Activated B cell treated with CpG ODN at 0.5 μM for 24 hours (primary cell): ENCODE results near the gene GALNTL6. TPM values are rescaled to one million over a fixed set of nuclear protein-coding genes. Genes with fewer than 3 reads are reported as not detected.

Source experiments
- ATAC-seq: fragments of 200-7000 bp; cut with Tn5 transposase; one replicate; pipeline ENCODE4 v1.10.0; 2021; ENCODE audit warnings: low read depth, mild to moderate bottlenecking, moderate library complexity
- CTCF ChIA-PET: fragments of 350-600 bp; sonication (Branson Sonifier 250); formaldehyde crosslinking; loops from one replicate; lab custom pipeline; 2021; ENCODE audit warnings: antibody characterized with exemption; lab: Charles Lee
- POLR2A ChIA-PET: fragments of 350-600 bp; sonication (Branson Sonifier 250); formaldehyde crosslinking; loops from one replicate; lab custom pipeline; 2021; ENCODE audit warnings: antibody characterized with exemption; lab: Charles Lee
- DNase-seq: peaks from one replicate; pipeline ENCODE4 v3.0.0; 2022
- H3K27ac Mint-ChIP-seq: one replicate; pipeline ENCODE4 v1.8.0; 2020; ENCODE audit warnings: mixed read lengths
- H3K27me3 Mint-ChIP-seq: one replicate; pipeline ENCODE4 v1.8.0; 2021; ENCODE audit warnings: mixed read lengths
- H3K36me3 Mint-ChIP-seq: one replicate; pipeline ENCODE4 v1.8.0; 2021; ENCODE audit warnings: low read depth, mixed read lengths
- H3K4me1 Mint-ChIP-seq: one replicate; pipeline ENCODE4 v1.8.0; 2021; ENCODE audit warnings: mixed read lengths
- H3K4me3 Mint-ChIP-seq: one replicate; pipeline ENCODE4 v1.8.0; 2020; ENCODE audit warnings: mild to moderate bottlenecking, mixed read lengths
- H3K9me3 Mint-ChIP-seq: one replicate; pipeline ENCODE4 v1.8.0; 2020; ENCODE audit warnings: mixed read lengths
- intact Hi-C: fragments of 100-400 bp; cut with micrococcal nuclease; formaldehyde crosslinking; loops from one replicate; pipeline ENCODE4 v1.15.1; 2024
- total RNA-seq: library from RNA; stranded (reverse); gene quantifications from 2 replicates; pipeline ENCODE4 v1.2.3, GENCODE V29; 2022
- TF ChIP-seq, protein P1 (sequence below): fragments of 200-600 bp; IDR thresholded peaks from one replicate; pipeline ENCODE4 v1.8.0; 2022; ENCODE audit warnings: antibody characterized with exemption, mild to moderate bottlenecking

GALNTL6 gene
- total RNA-seq, 1 donor from 2014 or later: 0.20 TPM

DNA sequence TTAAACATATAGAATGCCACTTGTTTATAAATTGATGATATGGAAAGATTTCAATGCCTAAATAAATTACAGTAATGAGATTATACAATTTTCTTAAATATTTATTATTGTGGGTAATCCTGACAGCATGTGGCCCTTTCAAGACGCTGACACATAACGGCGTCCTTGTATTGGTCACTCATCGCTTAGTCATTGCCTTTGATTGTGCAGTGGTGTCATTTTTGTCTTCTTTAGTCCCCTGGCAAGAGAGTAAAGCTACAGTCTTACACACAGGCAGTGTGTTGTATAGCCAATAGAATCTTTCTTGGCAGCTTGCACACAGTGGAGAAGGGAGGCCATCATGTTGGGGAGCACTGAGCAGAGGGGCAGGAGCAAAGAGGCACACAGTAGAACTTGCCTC is 993.6 kb downstream of the GALNTL6 start:
- POLR2A ChIA-PET: no interaction called here
- ATAC-seq: no peak
- TF ChIP-seq, protein P1, sequence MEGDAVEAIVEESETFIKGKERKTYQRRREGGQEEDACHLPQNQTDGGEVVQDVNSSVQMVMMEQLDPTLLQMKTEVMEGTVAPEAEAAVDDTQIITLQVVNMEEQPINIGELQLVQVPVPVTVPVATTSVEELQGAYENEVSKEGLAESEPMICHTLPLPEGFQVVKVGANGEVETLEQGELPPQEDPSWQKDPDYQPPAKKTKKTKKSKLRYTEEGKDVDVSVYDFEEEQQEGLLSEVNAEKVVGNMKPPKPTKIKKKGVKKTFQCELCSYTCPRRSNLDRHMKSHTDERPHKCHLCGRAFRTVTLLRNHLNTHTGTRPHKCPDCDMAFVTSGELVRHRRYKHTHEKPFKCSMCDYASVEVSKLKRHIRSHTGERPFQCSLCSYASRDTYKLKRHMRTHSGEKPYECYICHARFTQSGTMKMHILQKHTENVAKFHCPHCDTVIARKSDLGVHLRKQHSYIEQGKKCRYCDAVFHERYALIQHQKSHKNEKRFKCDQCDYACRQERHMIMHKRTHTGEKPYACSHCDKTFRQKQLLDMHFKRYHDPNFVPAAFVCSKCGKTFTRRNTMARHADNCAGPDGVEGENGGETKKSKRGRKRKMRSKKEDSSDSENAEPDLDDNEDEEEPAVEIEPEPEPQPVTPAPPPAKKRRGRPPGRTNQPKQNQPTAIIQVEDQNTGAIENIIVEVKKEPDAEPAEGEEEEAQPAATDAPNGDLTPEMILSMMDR: no peak
- Mint-ChIP-seq H3K27me3 (no peaks in the 10 kb centered on the region), H3K27ac (no peak overlapping the region), H3K9me3 (no peaks in the 10 kb centered on the region), H3K36me3 (no peaks in the 10 kb centered on the region), H3K4me3 (no peak overlapping the region), H3K4me1 (no peaks in the 10 kb centered on the region)
- CTCF ChIA-PET: no interaction called here
- intact Hi-C loops: no loop called here
- DNase-seq: no peak

GRCh38 chr4:172808196-172808595 is 995.0 kb downstream of the GALNTL6 start:
- no peaks in the 10 kb centered on the region for H3K36me3 Mint-ChIP-seq
- CTCF ChIA-PET: no interaction called here
- H3K27me3 Mint-ChIP-seq: no peaks in the 10 kb centered on the region
- intact Hi-C loops: no loop called here
- H3K4me3 Mint-ChIP-seq: no peak overlapping the region
- no peaks in the 10 kb centered on the region for H3K9me3 Mint-ChIP-seq
- H3K27ac Mint-ChIP-seq: no peak overlapping the region
- POLR2A ChIA-PET: no interaction called here
- DNase-seq: no peak
- TF ChIP-seq, protein P1: no peak
- H3K4me1 Mint-ChIP-seq: no peaks in the 10 kb centered on the region
- no peak for ATAC-seq

DNA sequence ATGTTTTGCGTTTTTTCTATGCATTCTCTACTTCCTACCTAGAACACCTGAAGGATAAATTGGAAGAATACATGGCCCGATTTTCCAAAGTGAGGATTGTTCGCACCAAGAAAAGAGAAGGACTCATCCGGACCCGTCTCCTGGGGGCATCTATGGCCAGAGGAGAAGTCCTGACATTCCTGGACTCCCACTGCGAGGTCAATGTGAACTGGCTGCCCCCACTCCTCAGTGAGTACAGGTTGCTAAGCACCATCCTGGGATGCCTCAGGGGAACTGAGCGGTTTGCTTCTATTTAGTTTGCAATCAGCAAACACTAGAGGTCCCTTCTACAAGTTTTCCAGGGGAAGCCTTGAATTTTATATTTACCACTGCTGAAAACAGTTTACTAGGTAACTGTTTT is 996.1 kb downstream of the GALNTL6 start:
- H3K9me3 Mint-ChIP-seq: no peaks in the 10 kb centered on the region
- H3K4me3 Mint-ChIP-seq: no peak overlapping the region
- H3K36me3 Mint-ChIP-seq: no peaks in the 10 kb centered on the region
- no peaks in the 10 kb centered on the region for H3K4me1 Mint-ChIP-seq
- no peak for ATAC-seq
- H3K27me3 Mint-ChIP-seq: no peaks in the 10 kb centered on the region
- TF ChIP-seq, protein P1: no peak
- CTCF ChIA-PET: no interaction called here
- H3K27ac Mint-ChIP-seq: no peak overlapping the region
- POLR2A ChIA-PET: no interaction called here
- intact Hi-C loops: no loop called here
- no peak for DNase-seq

GRCh38 chr4:172813359-172813923 is 1000.2 kb downstream of the GALNTL6 start:
- intact Hi-C loops: no loop called here
- H3K36me3 Mint-ChIP-seq: no peaks in the 10 kb centered on the region
- H3K9me3 Mint-ChIP-seq: no peaks in the 10 kb centered on the region
- DNase-seq (no peak), ATAC-seq (no peak)
- H3K4me3 Mint-ChIP-seq: no peak overlapping the region
- H3K4me1 Mint-ChIP-seq: no peaks in the 10 kb centered on the region
- TF ChIP-seq, protein P1: no peak
- ChIA-PET CTCF (no interaction called here), POLR2A (no interaction called here)
- no peaks in the 10 kb centered on the region for H3K27me3 Mint-ChIP-seq
- H3K27ac Mint-ChIP-seq: no peak overlapping the region

- TF ChIP-seq, protein P1: no peak
- ATAC-seq (no peak), DNase-seq (no peak)
- POLR2A ChIA-PET: no interaction called here
- no peaks in the 10 kb centered on the region for H3K36me3 Mint-ChIP-seq
- no peak overlapping the region for H3K27ac Mint-ChIP-seq
- no peak overlapping the region for H3K4me3 Mint-ChIP-seq
- intact Hi-C loops: no loop called here
- H3K9me3 Mint-ChIP-seq: no peaks in the 10 kb centered on the region
- CTCF ChIA-PET: no interaction called here
- no peaks in the 10 kb centered on the region for H3K4me1 Mint-ChIP-seq
- no peaks in the 10 kb centered on the region for H3K27me3 Mint-ChIP-seq
These were observed 1002.4 kb downstream of the GALNTL6 start for GRCh38 chr4:172815499-172816164.
